A549 (cell line): ENCODE data around the gene ATL2. TPM values are rescaled to one million over a fixed set of nuclear protein-coding genes. Genes with fewer than 3 reads are reported as not detected.

Experiments
- ATAC-seq, 2 experiments: fragments of 200-7000 bp in 1 of 2; fragments of >200 bp in 1 of 2; cut with Nextera tagmentation in 1 of 2; cut with Tn5 transposase in 1 of 2; 3 replicates each; pipeline versions ENCODE4 v1.8.0 to v1.9.1; 2018 to 2020; ENCODE audit warnings: mild to moderate bottlenecking in 1 of 2, moderate library complexity in 1 of 2
- CTCF ChIA-PET: fragments of 300-600 bp; sonication (Branson Sonifier 250); formaldehyde crosslinking; extraction: SDS; loops from one replicate; lab custom pipeline; 2021; ENCODE audit warnings: antibody characterized with exemption, inconsistent platforms; lab: Yijun Ruan, JAX
- POLR2A ChIA-PET: fragments of 350-600 bp; formaldehyde crosslinking; extraction: SDS; loops from one replicate; lab custom pipeline; 2021; ENCODE audit warnings: antibody characterized with exemption, inconsistent platforms; lab: Yijun Ruan, JAX
- DNase-seq, 2 experiments: peaks; one replicate each; pipeline versions ENCODE4 v3.0.0 to v3.0.0-alpha.2; 2011 to 2016; ENCODE audit warnings: low read depth in 1 of 2, low spot score in 1 of 2
- FAIRE-seq: peaks from 2 replicates; lab custom pipeline; 2011; peaks lifted over from hg19 to GRCh38; lab: Jason Lieb, UNC
- H3K27ac ChIP-seq, 2 experiments: fragments of >200 bp; sonication (Bioruptor Twin); formaldehyde crosslinking; 3 replicates each; pipeline ENCODE4 v1.5.1; 2016 to 2017
- H3K4me1 ChIP-seq: fragments of >200 bp; sonication (Bioruptor Twin); formaldehyde crosslinking; 3 replicates; pipeline ENCODE4 v1.6.1; 2016
- H3K4me2 ChIP-seq: fragments of >200 bp; sonication (Bioruptor Twin); formaldehyde crosslinking; 3 replicates; pipeline ENCODE4 v1.6.1; 2016
- H3K4me3 ChIP-seq: fragments of >200 bp; sonication (Bioruptor Twin); formaldehyde crosslinking; 3 replicates; pipeline ENCODE4 v1.5.1; 2016
- H3K9me3 ChIP-seq: fragments of >200 bp; sonication (Bioruptor Twin); formaldehyde crosslinking; 3 replicates; pipeline ENCODE4 v1.6.1; 2016
- ATOH8 ChIP-seq: fragments of 250-450 bp; sonication (Bioruptor Pico); IDR thresholded peaks from 2 replicates; pipeline ENCODE4 v1.5.0; 2020; ENCODE audit warnings: low read depth, mild to moderate bottlenecking, moderate library complexity
- BCL3 ChIP-seq: fragments of >200 bp; sonication (Bioruptor Twin); formaldehyde crosslinking; IDR thresholded peaks from 3 replicates; pipeline ENCODE4 v1.6.1; 2016
- BHLHE40 ChIP-seq: IDR thresholded peaks from 2 replicates; pipeline ENCODE4 v1.6.1; 2012; ENCODE audit warnings: low read depth, low read length, inconsistent platforms
- CHD4 ChIP-seq: fragments of 200-600 bp; sonication (generic); IDR thresholded peaks from 2 replicates; pipeline ENCODE4 v1.6.1; 2016; ENCODE audit warnings: antibody characterized with exemption, mild to moderate bottlenecking, borderline replicate concordance
- CTCF ChIP-seq: fragments of >200 bp; sonication (Bioruptor Twin); formaldehyde crosslinking; IDR thresholded peaks from 3 replicates; pipeline ENCODE4 v1.5.1; 2016
- EHF ChIP-seq: fragments of 250-450 bp; sonication (Bioruptor Pico); IDR thresholded peaks from 2 replicates; pipeline ENCODE4 v1.5.0; 2020; ENCODE audit warnings: mild to moderate bottlenecking
- EHMT2 ChIP-seq: fragments of 200-600 bp; sonication (generic); IDR thresholded peaks from 2 replicates; pipeline ENCODE4 v1.6.1; 2016; ENCODE audit warnings: antibody characterized with exemption, low read depth, mild to moderate bottlenecking, moderate library complexity
- FOSB ChIP-seq: fragments of 250-450 bp; sonication (Bioruptor Pico); IDR thresholded peaks from 2 replicates; pipeline ENCODE4 v1.5.0; 2020; ENCODE audit warnings: mild to moderate bottlenecking, moderate library complexity
- FOSL2 ChIP-seq, 2 experiments: fragments of 450-650 bp in 1 of 2; fragments of >200 bp in 1 of 2; sonication (Bioruptor Twin) in 1 of 2; formaldehyde crosslinking; IDR thresholded peaks; 2 replicates each; pipeline versions ENCODE4 v1.5.0 to v1.6.1; 2016 to 2020; ENCODE audit warnings: mild to moderate bottlenecking in 1 of 2, moderate library complexity in 1 of 2
- GATA3 ChIP-seq: IDR thresholded peaks from 2 replicates; pipeline ENCODE4 v1.6.1; 2012; ENCODE audit warnings: borderline replicate concordance
- HEYL ChIP-seq: fragments of 250-450 bp; sonication (Bioruptor Pico); IDR thresholded peaks from 2 replicates; pipeline ENCODE4 v1.8.0; 2021; ENCODE audit warnings: mild to moderate bottlenecking, moderate library complexity
- HMGXB4 ChIP-seq: fragments of 250-450 bp; sonication (Bioruptor Pico); IDR thresholded peaks from 2 replicates; pipeline ENCODE4 v1.5.0; 2021; ENCODE audit warnings: mild to moderate bottlenecking, moderate library complexity, borderline replicate concordance
- JUNB ChIP-seq: fragments of >200 bp; sonication (Bioruptor Twin); formaldehyde crosslinking; IDR thresholded peaks from 2 replicates; pipeline ENCODE4 v1.6.1; 2016
- MAZ ChIP-seq: fragments of 150-350 bp; IDR thresholded peaks from 2 replicates; pipeline ENCODE4 v1.6.1; 2014; ENCODE audit warnings: antibody characterized with exemption, low read depth, low read length, borderline replicate concordance
- PBX3 ChIP-seq: IDR thresholded peaks from 2 replicates; pipeline ENCODE4 v1.6.1; 2012
- POLR2A ChIP-seq: IDR thresholded peaks from 2 replicates; pipeline ENCODE4 v1.6.1; 2012; ENCODE audit warnings: mild to moderate bottlenecking, low read length
- POLR2AphosphoS2 ChIP-seq: conservative IDR thresholded peaks from 2 replicates; pipeline ENCODE4 v1.6.1; 2012; ENCODE audit warnings: low read length, improper control_type of control experiment, inconsistent platforms
- RAD21 ChIP-seq, 2 experiments: fragments of >200 bp in 1 of 2; sonication (Bioruptor Twin) in 1 of 2; formaldehyde crosslinking in 1 of 2; IDR thresholded peaks in 1 of 2; conservative IDR thresholded peaks in 1 of 2; 2 replicates in 1 of 2; 3 replicates in 1 of 2; pipeline ENCODE4 v1.6.1; 2012 to 2018; ENCODE audit warnings: inconsistent platforms in 1 of 2
- RCOR1 ChIP-seq: fragments of 150-350 bp; IDR thresholded peaks from 2 replicates; pipeline ENCODE4 v1.6.1; 2014; ENCODE audit warnings: antibody characterized with exemption, low read length, low read depth
- RFX5 ChIP-seq: fragments of 450-650 bp; IDR thresholded peaks from 2 replicates; pipeline ENCODE4 v1.7.1; 2014; ENCODE audit warnings: antibody characterized with exemption, mild to moderate bottlenecking, moderate library complexity
- SMC3 ChIP-seq: fragments of >200 bp; sonication (Bioruptor Twin); formaldehyde crosslinking; IDR thresholded peaks from 3 replicates; pipeline ENCODE4 v1.6.1; 2018; ENCODE audit warnings: inconsistent platforms
- TFCP2L1 ChIP-seq: fragments of 250-450 bp; sonication (Bioruptor Pico); IDR thresholded peaks from 2 replicates; pipeline ENCODE4 v1.5.0; 2021; ENCODE audit warnings: mild to moderate bottlenecking
- ZC3H11A ChIP-seq: fragments of 450-650 bp; IDR thresholded peaks from 2 replicates; pipeline ENCODE4 v1.6.1; 2014; ENCODE audit warnings: antibody characterized with exemption, mild to moderate bottlenecking
- ZFP36 ChIP-seq: fragments of 450-650 bp; IDR thresholded peaks from 2 replicates; pipeline ENCODE4 v1.6.1; 2014; ENCODE audit warnings: borderline replicate concordance; ENCODE audit not compliant: partially characterized antibody
- WGBS: methylation state at CpG from one replicate; pipeline ENCODE4 v1.1.6; 2017; ENCODE audit errors: missing lambda C conversion rate; 5-methylcytosine and 5-hydroxymethylcytosine counted together
- polyA plus RNA-seq, 4 experiments: library from polyadenylated mRNA; depleted of rRNA in 3 of 4; stranded (reverse); fragments of >200 nt; fragmentation: RNase III in 1 of 4; extraction: RNeasy Plus Mini Kit Qiagen cat#74134 plus additional on column Dnase treatment in 1 of 4; gene quantifications; 2 replicates in 3 of 4; 3 replicates in 1 of 4; pipeline ENCODE4 v1.2.3, GENCODE V29; 2011 to 2017

ATL2 gene
- polyA plus RNA-seq, 2 of the 4 experiments (the other 2 are of a cell fraction): 77.6 to 85.3 TPM

- no peak for TF ChIP-seq JUNB
- no peak for TF ChIP-seq FOSB (CRISPR knock-in tag)
- TF ChIP-seq RAD21 (conservative IDR thresholded peaks at IDR 0.05 in 1 of 2, IDR thresholded peaks at IDR 0.05 in 1 of 2): no peak
- no peak for TF ChIP-seq EHMT2
- no peak for TF ChIP-seq ATOH8 (CRISPR knock-in tag)
- TF ChIP-seq FOSL2 (IDR thresholded peaks at IDR 0.05): no peak
- no peak for TF ChIP-seq FOSL2 (CRISPR knock-in tag; IDR thresholded peaks at IDR 0.05)
- TF ChIP-seq PBX3: no peak
- TF ChIP-seq RCOR1: no peak
- TF ChIP-seq RFX5: no peak
- TF ChIP-seq EHF (CRISPR knock-in tag): no peak
- TF ChIP-seq CTCF: no peak
- TF ChIP-seq CHD4: no peak
- TF ChIP-seq HMGXB4 (CRISPR knock-in tag): no peak
- no peak for TF ChIP-seq ZC3H11A
Observed at GRCh38 chr2:38415728-38416291, 38.7 kb upstream of the ATL2 start.

GRCh38 chr2:38415023-38415422, 38.0 kb upstream of the ATL2 start:
- ChIA-PET POLR2A (no interaction called here), CTCF (interaction anchor here (2.4 kb wide), 1 partner anchor 13 kb away, joined by 7 read pairs; no protein-coding TSS in a partner anchor)
- DNase-seq (no peak), ATAC-seq (0 out of 6 replicates have a peak, but pooled peaks of 1 of the 2 experiments have one; percentile 47), FAIRE-seq (no peak)
- Histone ChIP-seq H3K9me3 (peaks cover 23% of the 10 kb centered on the region), H3K27ac (no peak overlapping the region), H3K4me3 (no peak overlapping the region), H3K4me2 (no peak overlapping the region), H3K4me1 (no peaks in the 10 kb centered on the region)
- TF ChIP-seq RFX5 (no peak), HMGXB4 (CRISPR knock-in tag) (no peak), RAD21 (conservative IDR thresholded peaks at IDR 0.05 in 1 of 2, IDR thresholded peaks at IDR 0.05 in 1 of 2) (no peak), BCL3 (no peak), TFCP2L1 (CRISPR knock-in tag) (no peak), EHMT2 (no peak), POLR2A (no peak), MAZ (no peak), HEYL (CRISPR knock-in tag) (no peak), GATA3 (no peak), BHLHE40 (no peak), RCOR1 (no peak), ZFP36 (no peak), POLR2AphosphoS2 (no peak), SMC3 (no peak), ZC3H11A (no peak), CTCF (no peak)
- 31% methylated on average over 3 of the region's 3 CpGs for WGBS

More at GRCh38 chr2:38415728-38416291, 38.7 kb upstream of the ATL2 start:
- ChIA-PET CTCF (interaction anchor here (0.7 to 2.4 kb wide), 2 partner anchors 14 to 35 kb away, joined by 3 to 7 read pairs; no protein-coding TSS in a partner anchor), POLR2A (no interaction called here)
- no peak overlapping the region for H3K4me2 ChIP-seq
- peaks cover 23% of the 10 kb centered on the region for H3K9me3 ChIP-seq
- FAIRE-seq: no peak
- no peak overlapping the region for H3K27ac ChIP-seq
- DNase-seq: no peak
- no peak for ATAC-seq
- no peak overlapping the region for H3K4me3 ChIP-seq
- H3K4me1 ChIP-seq: no peaks in the 10 kb centered on the region
- 70% methylated on average over 4 of the region's 4 CpGs for WGBS
